ENCODE measurements around the gene KLHL21. TPM values are rescaled to one million over a fixed set of nuclear protein-coding genes. Genes with fewer than 3 reads are reported as not detected.
"Not testable (repeated sequence)": the region's sequence is repeated elsewhere in the genome, so short reads cannot be mapped to it uniquely, and the experiment has no call there.

KLHL21 gene
- total RNA-seq, 2 donors from 2014 or later: 20.2 to 46.2 TPM

DNA sequence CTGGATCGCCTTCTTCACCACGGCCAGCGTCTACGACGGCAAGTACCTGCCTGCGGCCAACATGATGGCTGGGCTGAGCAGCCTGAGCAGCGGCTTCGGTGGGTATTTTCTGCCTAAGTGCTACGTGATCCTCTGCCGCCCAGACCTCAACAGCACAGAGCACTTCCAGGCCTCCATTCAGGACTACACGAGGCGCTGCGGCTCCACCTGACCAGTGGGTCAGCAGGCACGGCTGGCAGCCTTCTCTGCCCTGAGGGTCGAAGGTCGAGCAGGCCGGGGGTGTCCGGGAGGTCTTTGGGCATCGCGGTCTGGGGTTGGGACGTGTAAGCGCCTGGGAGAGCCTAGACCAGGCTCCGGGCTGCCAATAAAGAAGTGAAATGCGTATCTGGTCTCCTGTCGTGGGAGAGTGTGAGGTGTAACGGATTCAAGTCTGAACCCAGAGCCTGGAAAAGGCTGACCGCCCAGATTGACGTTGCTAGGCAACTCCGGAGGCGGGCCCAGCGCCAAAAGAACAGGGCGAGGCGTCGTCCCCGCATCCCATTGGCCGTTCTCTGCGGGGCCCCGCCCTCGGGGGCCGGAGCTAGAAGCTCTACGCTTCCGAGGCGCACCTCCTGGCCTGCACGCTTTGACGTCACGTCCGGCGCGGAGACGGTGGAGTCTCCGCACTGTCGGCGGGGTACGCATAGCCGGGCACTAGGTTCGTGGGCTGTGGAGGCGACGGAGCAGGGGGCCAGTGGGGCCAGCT is 23.1 kb downstream of the KLHL21 start, which contains the start of gene ZBTB48:
TSS of gene ZBTB48 (plus strand) at position 621 of the 745 bp plus-strand sequence. CDS start 616 bp downstream, outside the sequence.
- DNase-seq (ENCODE audit: low spot score): peak; percentile 98
- peak; percentile 99 for ATAC-seq
- Mint-ChIP-seq H3K9me3 (no peaks in the 10 kb centered on the region), H3K36me3 (no peaks in the 10 kb centered on the region), H3K4me3 (peak within 1 kb of the TSS; percentile 96), H3K27me3 (no peaks in the 10 kb centered on the region), H3K27ac (peak within 1 kb of the TSS; percentile 83 to 91), H3K4me1 (ENCODE audit: low read depth in 2 of 2) (peaks cover 28 to 30% of the 10 kb centered on the region in 2 donors)

DNA sequence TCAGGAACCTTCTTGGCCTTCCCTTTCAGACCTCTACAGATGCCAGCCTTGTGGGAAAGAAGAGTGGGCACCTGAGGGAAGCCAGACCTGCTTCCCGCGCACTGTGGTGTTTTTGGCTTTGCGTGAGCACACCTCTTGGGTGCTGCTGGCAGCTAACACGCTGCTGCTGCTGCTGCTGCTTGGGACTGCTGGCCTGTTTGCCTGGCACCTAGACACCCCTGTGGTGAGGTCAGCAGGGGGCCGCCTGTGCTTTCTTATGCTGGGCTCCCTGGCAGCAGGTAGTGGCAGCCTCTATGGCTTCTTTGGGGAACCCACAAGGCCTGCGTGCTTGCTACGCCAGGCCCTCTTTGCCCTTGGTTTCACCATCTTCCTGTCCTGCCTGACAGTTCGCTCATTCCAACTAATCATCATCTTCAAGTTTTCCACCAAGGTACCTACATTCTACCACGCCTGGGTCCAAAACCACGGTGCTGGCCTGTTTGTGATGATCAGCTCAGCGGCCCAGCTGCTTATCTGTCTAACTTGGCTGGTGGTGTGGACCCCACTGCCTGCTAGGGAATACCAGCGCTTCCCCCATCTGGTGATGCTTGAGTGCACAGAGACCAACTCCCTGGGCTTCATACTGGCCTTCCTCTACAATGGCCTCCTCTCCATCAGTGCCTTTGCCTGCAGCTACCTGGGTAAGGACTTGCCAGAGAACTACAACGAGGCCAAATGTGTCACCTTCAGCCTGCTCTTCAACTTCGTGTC is 23.9 kb downstream of the KLHL21 start:
- ATAC-seq (no peak), DNase-seq (ENCODE audit: low spot score) (no peak)
- Mint-ChIP-seq H3K4me3 (peak overlapping the region; percentile 96), H3K36me3 (no peaks in the 10 kb centered on the region), H3K27ac (peak overlapping the region; percentile 83 to 91), H3K9me3 (no peaks in the 10 kb centered on the region), H3K27me3 (no peaks in the 10 kb centered on the region), H3K4me1 (ENCODE audit: low read depth in 2 of 2) (peaks cover 24 to 26% of the 10 kb centered on the region in 2 donors)

DNA sequence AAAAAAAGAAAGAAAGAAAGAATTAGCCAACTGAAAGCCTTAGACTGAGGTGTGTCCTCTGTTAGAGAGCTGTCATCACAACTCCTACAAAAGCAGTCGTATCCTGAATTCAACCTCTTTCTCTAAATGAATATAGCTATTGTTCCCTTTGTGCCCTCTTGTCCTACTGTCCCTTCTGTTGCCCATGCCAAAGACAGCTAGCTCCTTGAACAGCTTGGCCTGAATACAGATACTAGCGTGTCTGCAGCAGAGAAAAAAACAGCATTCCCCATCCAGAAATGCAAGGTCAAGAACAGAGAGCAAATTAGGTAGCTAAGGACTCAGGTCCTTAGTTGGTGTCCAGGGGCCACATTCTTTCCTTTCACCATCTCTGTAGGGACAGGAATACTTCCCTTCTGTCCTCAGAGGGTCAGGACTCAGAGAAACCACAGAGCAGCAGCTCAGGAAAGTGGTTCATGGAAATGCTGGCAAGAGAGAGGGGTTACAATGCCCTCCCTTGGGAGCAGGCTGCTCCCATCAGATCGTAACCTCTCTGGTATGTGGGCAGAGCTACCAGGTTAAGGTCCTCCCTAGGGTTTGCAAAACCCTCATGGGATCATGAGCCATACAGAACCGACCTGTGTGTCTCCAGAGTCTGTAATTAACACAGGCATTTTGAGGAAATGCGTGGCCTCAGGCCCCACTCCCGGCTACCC is 24.7 kb downstream of the KLHL21 start:
- Mint-ChIP-seq H3K4me3 (no peak overlapping the region), H3K4me1 (ENCODE audit: low read depth in 2 of 2) (peaks cover 24 to 26% of the 10 kb centered on the region in 2 donors), H3K27ac (no peak overlapping the region), H3K36me3 (no peaks in the 10 kb centered on the region), H3K27me3 (peaks cover under 1 to 1% of the 10 kb centered on the region in 2 donors), H3K9me3 (no peaks in the 10 kb centered on the region)
- ATAC-seq (no peak), DNase-seq (ENCODE audit: low spot score) (no peak)

DNA sequence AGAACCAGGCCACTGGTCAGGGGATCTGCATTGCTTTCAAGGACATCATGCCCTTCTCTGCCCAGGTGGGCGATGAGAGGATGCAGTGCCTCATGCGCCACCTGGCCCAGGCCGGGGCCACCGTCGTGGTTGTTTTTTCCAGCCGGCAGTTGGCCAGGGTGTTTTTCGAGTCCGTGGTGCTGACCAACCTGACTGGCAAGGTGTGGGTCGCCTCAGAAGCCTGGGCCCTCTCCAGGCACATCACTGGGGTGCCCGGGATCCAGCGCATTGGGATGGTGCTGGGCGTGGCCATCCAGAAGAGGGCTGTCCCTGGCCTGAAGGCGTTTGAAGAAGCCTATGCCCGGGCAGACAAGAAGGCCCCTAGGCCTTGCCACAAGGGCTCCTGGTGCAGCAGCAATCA is 27.9 kb downstream of the KLHL21 start:
- H3K9me3 Mint-ChIP-seq: no peaks in the 10 kb centered on the region
- no peak overlapping the region for H3K4me3 Mint-ChIP-seq
- DNase-seq (ENCODE audit: low spot score) (no peak), ATAC-seq (no peak)
- H3K27me3 Mint-ChIP-seq: peaks cover 6% of the 10 kb centered on the region in 2 donors
- no peaks in the 10 kb centered on the region for H3K36me3 Mint-ChIP-seq
- H3K27ac Mint-ChIP-seq: no peak overlapping the region
- peaks cover 4 to 10% of the 10 kb centered on the region in 2 donors for H3K4me1 Mint-ChIP-seq (ENCODE audit: low read depth in 2 of 2)

DNA sequence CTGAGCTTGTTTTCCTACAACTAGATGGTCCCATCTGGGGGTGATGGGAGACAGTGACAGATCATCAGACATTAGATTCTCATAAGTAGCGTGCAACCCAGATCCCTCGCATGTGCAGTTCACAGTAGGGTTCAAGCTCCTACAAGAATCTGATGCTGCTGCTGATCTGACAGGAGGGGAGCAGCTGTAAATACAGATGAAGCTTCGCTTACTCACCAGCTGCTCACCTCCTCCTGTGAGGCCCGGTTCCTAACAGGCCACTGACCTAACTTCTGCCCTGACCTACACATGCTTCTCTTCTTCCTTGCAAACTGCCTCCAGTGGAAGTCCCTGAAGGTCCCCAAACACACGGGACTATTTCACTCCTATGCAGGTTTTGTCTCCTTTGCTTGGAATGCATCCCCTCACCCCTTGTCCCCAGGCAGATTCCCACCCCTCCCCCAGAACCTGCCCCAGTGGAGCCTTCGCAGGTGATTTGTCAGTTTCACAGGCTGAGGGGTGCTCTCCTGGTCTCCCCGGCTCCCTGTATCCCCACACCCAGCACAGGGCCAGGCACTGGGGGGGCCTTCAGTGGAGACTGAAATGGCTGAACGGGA is 28.5 kb downstream of the KLHL21 start:
- Mint-ChIP-seq H3K4me1 (ENCODE audit: low read depth in 2 of 2) (peaks cover 0 to 3% of the 10 kb centered on the region in 2 donors), H3K27ac (no peak overlapping the region), H3K9me3 (no peaks in the 10 kb centered on the region), H3K4me3 (no peak overlapping the region), H3K36me3 (no peaks in the 10 kb centered on the region), H3K27me3 (peaks cover 7 to 10% of the 10 kb centered on the region in 2 donors)
- no peak for DNase-seq (ENCODE audit: low spot score)
- ATAC-seq: no peak

DNA sequence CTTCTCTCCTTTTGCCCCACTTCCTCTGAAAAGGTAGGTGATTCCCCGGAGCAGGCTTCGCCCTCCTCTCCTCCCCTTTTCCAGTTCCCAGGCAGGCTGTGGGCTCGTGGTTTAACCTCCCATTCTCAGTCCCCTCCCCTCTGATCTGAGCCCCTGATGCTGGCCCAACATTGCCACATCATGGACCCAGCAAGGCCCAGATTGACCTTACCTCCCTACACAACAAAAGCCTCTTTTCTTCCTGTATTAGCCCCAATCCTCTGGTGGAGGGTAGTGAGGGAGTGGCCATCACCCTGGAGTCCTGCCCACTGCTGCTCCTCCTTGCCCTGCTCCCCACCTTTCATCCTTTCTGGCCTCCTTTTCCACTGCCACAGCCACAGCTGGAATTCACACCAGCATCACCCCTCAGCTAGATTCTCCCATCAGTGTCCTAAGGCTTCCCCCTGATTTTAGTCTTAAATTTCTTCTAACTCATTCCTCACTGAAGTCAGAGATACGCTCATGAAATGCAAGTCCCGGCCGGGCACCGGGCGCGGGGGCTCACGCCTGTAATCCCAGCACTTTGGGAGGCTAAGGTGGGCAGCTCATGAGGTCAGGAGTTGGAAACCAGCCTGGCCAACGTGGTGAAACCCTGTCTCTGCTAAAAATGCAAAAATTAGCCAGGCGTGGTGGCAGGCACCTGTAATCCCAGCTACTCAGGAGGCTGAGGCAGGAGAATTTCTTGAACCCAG is 29.9 kb downstream of the KLHL21 start:
- H3K9me3 Mint-ChIP-seq: no peaks in the 10 kb centered on the region

DNA sequence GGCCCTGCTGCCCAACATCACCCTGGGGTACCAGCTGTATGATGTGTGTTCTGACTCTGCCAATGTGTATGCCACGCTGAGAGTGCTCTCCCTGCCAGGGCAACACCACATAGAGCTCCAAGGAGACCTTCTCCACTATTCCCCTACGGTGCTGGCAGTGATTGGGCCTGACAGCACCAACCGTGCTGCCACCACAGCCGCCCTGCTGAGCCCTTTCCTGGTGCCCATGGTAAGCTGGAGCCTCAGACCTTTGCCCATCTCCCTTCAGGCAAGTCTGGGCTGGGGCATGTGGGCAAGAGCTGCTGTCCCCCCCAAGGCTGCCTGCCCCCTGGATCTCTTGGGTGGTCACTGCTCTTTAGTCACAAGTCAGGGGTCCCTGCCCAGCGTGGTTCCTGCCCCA is 31.7 kb downstream of the KLHL21 start:
- Mint-ChIP-seq H3K4me1 (ENCODE audit: low read depth in 2 of 2) (no peaks in the 10 kb centered on the region), H3K36me3 (no peaks in the 10 kb centered on the region), H3K9me3 (no peaks in the 10 kb centered on the region), H3K27ac (no peak overlapping the region), H3K27me3 (peaks cover 8 to 17% of the 10 kb centered on the region in 2 donors), H3K4me3 (no peak overlapping the region)
- ATAC-seq (peak in 1 of 2 donors; percentile 7), DNase-seq (ENCODE audit: low spot score) (no peak)

More for the DNA sequence above, 29.9 kb downstream of the KLHL21 start:
- no peaks in the 10 kb centered on the region for H3K4me1 Mint-ChIP-seq (ENCODE audit: low read depth in 2 of 2)
- ATAC-seq (no peak), DNase-seq (ENCODE audit: low spot score) (no peak)
- H3K27ac Mint-ChIP-seq: no peak overlapping the region
- peaks cover 8 to 17% of the 10 kb centered on the region in 2 donors for H3K27me3 Mint-ChIP-seq
- no peaks in the 10 kb centered on the region for H3K36me3 Mint-ChIP-seq
- no peak overlapping the region for H3K4me3 Mint-ChIP-seq

DNA sequence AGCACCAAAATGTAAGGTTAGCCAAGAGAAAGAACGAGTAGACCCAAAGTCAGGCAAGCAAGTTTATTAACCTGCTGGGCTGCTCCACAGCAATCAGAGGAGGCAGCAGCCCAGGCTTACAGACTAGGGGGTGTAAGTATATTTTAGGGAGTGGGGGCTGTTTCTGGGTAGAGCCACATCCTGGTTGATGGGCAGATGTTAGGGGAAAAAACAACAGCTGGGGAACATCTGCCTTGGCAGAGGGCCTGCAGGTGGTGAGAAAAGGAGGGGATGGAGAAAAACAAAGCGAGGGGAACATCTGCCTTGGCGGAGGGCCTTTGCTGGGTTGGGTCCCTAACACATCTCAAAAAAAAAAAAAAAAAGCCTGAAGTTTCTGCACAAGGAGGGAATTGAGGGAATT is 32.6 kb downstream of the KLHL21 start:
- Mint-ChIP-seq H3K9me3 (no peaks in the 10 kb centered on the region), H3K4me3 (no peak overlapping the region), H3K27me3 (peaks cover 8 to 17% of the 10 kb centered on the region in 2 donors), H3K4me1 (ENCODE audit: low read depth in 2 of 2) (no peaks in the 10 kb centered on the region), H3K27ac (no peak overlapping the region), H3K36me3 (no peaks in the 10 kb centered on the region)
- DNase-seq (ENCODE audit: low spot score) (no peak), ATAC-seq (no peak)

DNA sequence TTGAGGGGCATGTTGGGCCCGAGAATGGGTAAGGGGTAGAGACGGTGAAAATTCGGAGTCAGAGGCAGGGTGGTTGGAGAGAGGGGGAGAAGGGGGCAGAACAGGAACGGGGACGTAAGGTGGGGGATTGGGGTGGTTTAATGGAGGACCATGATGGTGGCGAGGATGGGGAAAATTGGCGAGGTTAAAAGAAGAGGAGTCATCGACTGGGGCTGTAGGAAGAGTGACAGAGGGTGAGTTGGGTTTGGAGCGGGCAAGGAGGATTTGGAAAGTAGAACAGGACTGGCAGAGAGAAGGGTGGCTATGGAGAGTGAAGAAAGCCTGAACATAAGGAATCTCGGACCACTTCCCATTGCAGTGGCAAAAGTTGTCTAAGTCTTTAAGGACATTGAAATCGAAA is 33.6 kb downstream of the KLHL21 start:
- Mint-ChIP-seq H3K36me3 (no peaks in the 10 kb centered on the region), H3K4me1 (ENCODE audit: low read depth in 2 of 2) (no peaks in the 10 kb centered on the region), H3K27me3 (peaks cover 8 to 17% of the 10 kb centered on the region in 2 donors), H3K4me3 (no peak overlapping the region), H3K27ac (no peak overlapping the region), H3K9me3 (no peaks in the 10 kb centered on the region)
- DNase-seq (ENCODE audit: low spot score): no peak
- ATAC-seq: no peak

DNA sequence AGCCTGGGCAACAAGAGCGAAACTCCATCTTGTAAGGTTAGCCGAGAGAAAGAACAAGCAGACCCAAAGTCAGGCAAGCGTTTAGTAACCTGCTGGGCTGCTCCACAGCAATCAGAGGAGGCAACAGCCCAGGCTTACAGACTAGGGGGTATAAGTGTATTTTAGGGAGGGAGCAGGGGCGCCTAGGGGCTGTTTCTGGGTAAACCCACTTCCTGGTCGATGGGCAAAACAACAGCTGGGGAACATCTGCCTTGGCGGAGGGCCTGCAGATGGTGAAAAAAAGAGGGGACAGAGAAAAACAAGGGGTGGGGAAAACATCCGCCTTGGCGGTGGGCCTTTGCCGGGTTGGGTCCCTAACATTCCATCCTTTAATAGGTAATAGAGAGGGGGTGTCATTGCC is 42.4 kb downstream of the KLHL21 start:
- Mint-ChIP-seq H3K27me3 (no peaks in the 10 kb centered on the region), H3K36me3 (no peaks in the 10 kb centered on the region), H3K9me3 (no peaks in the 10 kb centered on the region), H3K27ac (no peak overlapping the region), H3K4me3 (no peak overlapping the region), H3K4me1 (ENCODE audit: low read depth in 2 of 2) (no peaks in the 10 kb centered on the region)
- ATAC-seq: no peak
- DNase-seq (ENCODE audit: low spot score): no peak

DNA sequence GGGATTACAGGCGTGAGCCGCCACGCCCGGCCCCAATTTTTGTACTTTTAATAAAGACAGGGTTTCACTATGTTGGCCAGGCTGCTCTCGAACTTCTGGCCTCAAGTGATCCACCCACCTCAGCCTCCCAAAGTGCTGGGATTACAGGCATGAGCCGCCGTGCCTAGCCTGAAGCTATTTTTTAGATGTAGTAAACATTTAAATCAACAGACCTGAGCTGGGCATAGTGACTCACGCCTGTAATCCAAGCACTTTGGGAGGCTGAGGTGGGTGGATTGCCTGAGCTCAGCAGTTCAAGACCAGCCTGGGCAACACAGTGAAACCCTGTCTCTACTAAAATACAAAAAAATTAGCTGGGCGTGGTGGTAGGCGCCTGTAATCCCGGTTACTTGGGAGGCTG is 43.5 kb downstream of the KLHL21 start:
- not testable (repeated sequence) for H3K27me3 Mint-ChIP-seq; H3K4me3 Mint-ChIP-seq; H3K9me3 Mint-ChIP-seq; DNase-seq (ENCODE audit: low spot score); H3K4me1 Mint-ChIP-seq (ENCODE audit: low read depth in 2 of 2); H3K36me3 Mint-ChIP-seq; ATAC-seq; H3K27ac Mint-ChIP-seq

DNA sequence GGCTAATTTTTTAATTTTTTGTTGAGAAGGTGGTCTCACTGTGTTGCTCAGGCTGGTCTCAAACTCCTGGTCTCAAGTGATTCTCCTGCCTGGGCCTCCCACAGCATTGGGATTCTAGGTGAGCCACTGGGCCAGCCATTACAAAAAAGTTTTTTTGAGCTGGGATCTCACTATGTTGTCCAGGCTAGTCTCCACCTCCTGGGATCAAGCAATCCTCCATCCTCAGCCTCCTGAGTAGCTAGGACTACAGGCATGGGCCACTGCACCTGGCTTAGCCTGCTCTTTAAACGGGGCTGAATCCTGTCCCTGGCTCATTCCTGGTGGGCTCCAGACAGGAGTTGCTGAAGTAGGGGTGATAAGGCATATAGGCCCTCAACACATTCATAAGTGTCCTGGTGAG is 45.1 kb downstream of the KLHL21 start:
- DNase-seq (ENCODE audit: low spot score) (no peak), ATAC-seq (no peak)
- no peak overlapping the region for H3K27ac Mint-ChIP-seq
- H3K9me3 Mint-ChIP-seq: no peaks in the 10 kb centered on the region
- no peaks in the 10 kb centered on the region for H3K27me3 Mint-ChIP-seq
- peaks cover 6 to 7% of the 10 kb centered on the region in 2 donors for H3K4me1 Mint-ChIP-seq (ENCODE audit: low read depth in 2 of 2)
- H3K4me3 Mint-ChIP-seq: no peak overlapping the region
- no peaks in the 10 kb centered on the region for H3K36me3 Mint-ChIP-seq

All from natural killer cell treated with Interleukin-12 subunit alpha and Interleukin-12 subunit beta and Interleukin-15 and Interleukin-18, amount 100 ng/mL, for 72 hours (primary cell).